Measurements from ENCODE around the gene OXER1.

The OXER1 gene

GRCh38 chr2:42754776-42755140 is 9.2 kb downstream of the OXER1 start:
- no peak overlapping the region for H3K4me2 ChIP-seq (ENCODE audit: low read length)
- no peak overlapping the region for H3K4me3 ChIP-seq (ENCODE audit: low read depth, low read length)
- no peak overlapping the region for H3K14ac ChIP-seq (ENCODE audit: low read length)
- DNase-seq: no peak
- H3K4ac ChIP-seq (ENCODE audit: low read depth, low read length): no peak overlapping the region
- no peak overlapping the region for H3K9ac ChIP-seq (ENCODE audit: low read length)
- H3K4me1 ChIP-seq (ENCODE audit: control insufficient read depth in 1 of 2, insufficient read depth in 2 of 2, low read length in 2 of 2): peaks cover 9 to 15% of the 10 kb centered on the region in 2 experiments
- H3K27ac ChIP-seq (ENCODE audit: low read depth, low read length): no peak overlapping the region
- no peak overlapping the region for H3K23ac ChIP-seq (ENCODE audit: low read length)
- H2BK5ac ChIP-seq (ENCODE audit: low read depth, low read length, poor library complexity): no peak overlapping the region
- no peaks in the 10 kb centered on the region for H3K36me3 ChIP-seq (ENCODE audit: control insufficient read depth in 1 of 2, insufficient read depth in 2 of 2, low read length in 2 of 2)
- no peak overlapping the region for H2BK120ac ChIP-seq (ENCODE audit: insufficient read depth, low read length, poor library complexity)
- no peaks in the 10 kb centered on the region for H3K79me2 ChIP-seq (ENCODE audit: control insufficient read depth, insufficient read depth, low read length, poor library complexity)
- H2BK12ac ChIP-seq (ENCODE audit: low read length): no peak overlapping the region
- no peak overlapping the region for H4K91ac ChIP-seq (ENCODE audit: low read depth, low read length)
- WGBS (ENCODE audit: extremely low coverage, insufficient coverage, insufficient read length): no CpG with 5 or more reads among the region's 8 CpGs
- no peaks in the 10 kb centered on the region for H3K27me3 ChIP-seq (ENCODE audit: insufficient read depth, low read length)
- H4K8ac ChIP-seq (ENCODE audit: low read depth, low read length): no peak overlapping the region
- H2AFZ ChIP-seq (ENCODE audit: insufficient read depth, low read length, poor library complexity): no peak overlapping the region
- no peaks in the 10 kb centered on the region for H3K79me1 ChIP-seq (ENCODE audit: low read length)
- H3K18ac ChIP-seq (ENCODE audit: low read length): no peak overlapping the region
- no peak overlapping the region for H4K12ac ChIP-seq (ENCODE audit: low read depth, low read length)
- H2AK5ac ChIP-seq (ENCODE audit: low read length): no peak overlapping the region
- H3K9me3 ChIP-seq (ENCODE audit: insufficient read depth, low read depth, low read length): no peaks in the 10 kb centered on the region

GRCh38 chr2:42754021-42754775 is 9.7 kb downstream of the OXER1 start:
- no peaks in the 10 kb centered on the region for H3K9me3 ChIP-seq (ENCODE audit: insufficient read depth, low read depth, low read length)
- H4K8ac ChIP-seq (ENCODE audit: low read depth, low read length): no peak overlapping the region
- no peak overlapping the region for H3K9ac ChIP-seq (ENCODE audit: low read length)
- no peak overlapping the region for H3K4ac ChIP-seq (ENCODE audit: low read depth, low read length)
- DNase-seq: no peak
- H3K4me2 ChIP-seq (ENCODE audit: low read length): no peak overlapping the region
- no peaks in the 10 kb centered on the region for H3K79me1 ChIP-seq (ENCODE audit: low read length)
- H3K4me1 ChIP-seq (ENCODE audit: control insufficient read depth in 1 of 2, insufficient read depth in 2 of 2, low read length in 2 of 2): peaks cover 9 to 15% of the 10 kb centered on the region in 2 experiments
- H3K14ac ChIP-seq (ENCODE audit: low read length): no peak overlapping the region
- no peak overlapping the region for H3K27ac ChIP-seq (ENCODE audit: low read depth, low read length)
- no peak overlapping the region for H4K12ac ChIP-seq (ENCODE audit: low read depth, low read length)
- WGBS (ENCODE audit: extremely low coverage, insufficient coverage, insufficient read length): no CpG with 5 or more reads among the region's 11 CpGs
- no peak overlapping the region for H2AK5ac ChIP-seq (ENCODE audit: low read length)
- no peak overlapping the region for H2BK5ac ChIP-seq (ENCODE audit: low read depth, low read length, poor library complexity)
- H3K23ac ChIP-seq (ENCODE audit: low read length): no peak overlapping the region
- no peaks in the 10 kb centered on the region for H3K27me3 ChIP-seq (ENCODE audit: insufficient read depth, low read length)
- no peak overlapping the region for H3K18ac ChIP-seq (ENCODE audit: low read length)
- no peaks in the 10 kb centered on the region for H3K79me2 ChIP-seq (ENCODE audit: control insufficient read depth, insufficient read depth, low read length, poor library complexity)
- no peak overlapping the region for H4K91ac ChIP-seq (ENCODE audit: low read depth, low read length)
- no peak overlapping the region for H2AFZ ChIP-seq (ENCODE audit: insufficient read depth, low read length, poor library complexity)
- no peak overlapping the region for H2BK120ac ChIP-seq (ENCODE audit: insufficient read depth, low read length, poor library complexity)
- H3K4me3 ChIP-seq (ENCODE audit: low read depth, low read length): no peak overlapping the region
- no peaks in the 10 kb centered on the region for H3K36me3 ChIP-seq (ENCODE audit: control insufficient read depth in 1 of 2, insufficient read depth in 2 of 2, low read length in 2 of 2)
- H2BK12ac ChIP-seq (ENCODE audit: low read length): no peak overlapping the region

GRCh38 chr2:42752816-42753813 is 10.8 kb downstream of the OXER1 start:
- Histone ChIP-seq H3K9ac (ENCODE audit: low read length) (no peak overlapping the region), H3K27me3 (ENCODE audit: insufficient read depth, low read length) (no peaks in the 10 kb centered on the region), H3K4me1 (ENCODE audit: control insufficient read depth in 1 of 2, insufficient read depth in 2 of 2, low read length in 2 of 2) (peaks cover 9 to 15% of the 10 kb centered on the region in 2 experiments), H3K14ac (ENCODE audit: low read length) (no peak overlapping the region), H3K18ac (ENCODE audit: low read length) (no peak overlapping the region), H4K8ac (ENCODE audit: low read depth, low read length) (no peak overlapping the region), H2BK120ac (ENCODE audit: insufficient read depth, low read length, poor library complexity) (no peak overlapping the region), H3K79me2 (ENCODE audit: control insufficient read depth, insufficient read depth, low read length, poor library complexity) (no peaks in the 10 kb centered on the region), H2AFZ (ENCODE audit: insufficient read depth, low read length, poor library complexity) (no peak overlapping the region), H3K4me3 (ENCODE audit: low read depth, low read length) (no peak overlapping the region), H4K12ac (ENCODE audit: low read depth, low read length) (no peak overlapping the region), H2BK12ac (ENCODE audit: low read length) (no peak overlapping the region), H3K27ac (ENCODE audit: low read depth, low read length) (no peak overlapping the region), H3K79me1 (ENCODE audit: low read length) (no peaks in the 10 kb centered on the region), H3K4ac (ENCODE audit: low read depth, low read length) (no peak overlapping the region), H3K4me2 (ENCODE audit: low read length) (no peak overlapping the region), H2AK5ac (ENCODE audit: low read length) (no peak overlapping the region), H3K9me3 (ENCODE audit: insufficient read depth, low read depth, low read length) (no peaks in the 10 kb centered on the region), H2BK5ac (ENCODE audit: low read depth, low read length, poor library complexity) (no peak overlapping the region), H4K91ac (ENCODE audit: low read depth, low read length) (no peak overlapping the region), H3K23ac (ENCODE audit: low read length) (no peak overlapping the region), H3K36me3 (ENCODE audit: control insufficient read depth in 1 of 2, insufficient read depth in 2 of 2, low read length in 2 of 2) (no peaks in the 10 kb centered on the region)
- DNase-seq: peak in 1 of 2 donors; percentile 2
- WGBS (ENCODE audit: extremely low coverage, insufficient coverage, insufficient read length): no CpG with 5 or more reads among the region's 24 CpGs

DNA sequence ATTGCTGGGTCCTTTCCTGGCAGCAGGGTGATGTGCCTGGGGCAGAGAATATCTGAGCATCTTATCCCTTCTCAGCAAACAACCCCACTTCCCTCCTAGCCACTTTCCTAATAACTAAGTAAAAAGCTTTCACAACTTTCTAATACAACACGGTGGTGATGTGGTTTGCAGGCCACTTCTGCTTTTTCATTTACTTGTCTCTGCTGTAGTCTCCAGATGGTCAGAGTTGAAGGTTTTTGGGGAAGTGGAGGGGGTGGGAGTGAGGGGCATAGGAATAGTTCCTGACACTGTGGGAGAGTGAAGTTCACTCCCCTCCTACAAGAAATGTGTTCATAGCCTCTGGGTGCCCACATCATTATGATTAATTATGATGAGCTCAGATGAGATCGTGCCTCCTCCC is 11.6 kb downstream of the OXER1 start:
- no peak overlapping the region for H2AFZ ChIP-seq (ENCODE audit: insufficient read depth, low read length, poor library complexity)
- H3K4me2 ChIP-seq (ENCODE audit: low read length): no peak overlapping the region
- H4K8ac ChIP-seq (ENCODE audit: low read depth, low read length): no peak overlapping the region
- H3K27me3 ChIP-seq (ENCODE audit: insufficient read depth, low read length): no peaks in the 10 kb centered on the region
- no peak overlapping the region for H4K12ac ChIP-seq (ENCODE audit: low read depth, low read length)
- whole genome bisulfite sequencing (ENCODE audit: extremely low coverage, insufficient coverage, insufficient read length): no CpG with 5 or more reads among the region's 2 CpGs
- no peak overlapping the region for H3K18ac ChIP-seq (ENCODE audit: low read length)
- H3K36me3 ChIP-seq (ENCODE audit: control insufficient read depth in 1 of 2, insufficient read depth in 2 of 2, low read length in 2 of 2): no peaks in the 10 kb centered on the region
- no peak overlapping the region for H2AK5ac ChIP-seq (ENCODE audit: low read length)
- H3K27ac ChIP-seq (ENCODE audit: low read depth, low read length): no peak overlapping the region
- DNase-seq: peak in 1 of 2 donors; percentile 20
- H2BK12ac ChIP-seq (ENCODE audit: low read length): no peak overlapping the region
- H3K79me1 ChIP-seq (ENCODE audit: low read length): no peaks in the 10 kb centered on the region
- no peak overlapping the region for H3K9ac ChIP-seq (ENCODE audit: low read length)
- no peak overlapping the region for H3K4ac ChIP-seq (ENCODE audit: low read depth, low read length)
- H4K91ac ChIP-seq (ENCODE audit: low read depth, low read length): no peak overlapping the region
- H2BK120ac ChIP-seq (ENCODE audit: insufficient read depth, low read length, poor library complexity): no peak overlapping the region
- no peaks in the 10 kb centered on the region for H3K9me3 ChIP-seq (ENCODE audit: insufficient read depth, low read depth, low read length)
- no peak overlapping the region for H3K23ac ChIP-seq (ENCODE audit: low read length)
- H2BK5ac ChIP-seq (ENCODE audit: low read depth, low read length, poor library complexity): no peak overlapping the region
- peaks cover 9 to 15% of the 10 kb centered on the region in 2 experiments for H3K4me1 ChIP-seq (ENCODE audit: control insufficient read depth in 1 of 2, insufficient read depth in 2 of 2, low read length in 2 of 2)
- no peak overlapping the region for H3K14ac ChIP-seq (ENCODE audit: low read length)
- no peak overlapping the region for H3K4me3 ChIP-seq (ENCODE audit: low read depth, low read length)
- no peaks in the 10 kb centered on the region for H3K79me2 ChIP-seq (ENCODE audit: control insufficient read depth, insufficient read depth, low read length, poor library complexity)

Measured in trophoblast cell (in vitro differentiated cells and primary cell).